ENCODE results near the gene FAIM2.

The FAIM2 gene

GRCh38 chr12:49946086-49946485, 42.4 kb upstream of the FAIM2 start:
- no peak overlapping the region for H3K4me3 ChIP-seq (ENCODE audit: low read depth in 1 of 2, low read length in 2 of 2)
- no peaks in the 10 kb centered on the region for H3K9me3 ChIP-seq (ENCODE audit: control insufficient read depth in 1 of 2, low read length in 2 of 2)
- no peaks in the 10 kb centered on the region for H3K27me3 ChIP-seq (ENCODE audit: low read depth, low read length)
- H3K27ac ChIP-seq (ENCODE audit: low read length), result no peak overlapping the region
- H3K4me1 ChIP-seq (ENCODE audit: control insufficient read depth in 1 of 2, insufficient read depth in 2 of 2, low read length in 2 of 2), result no peaks in the 10 kb centered on the region
- no peaks in the 10 kb centered on the region for H3K36me3 ChIP-seq (ENCODE audit: control insufficient read depth in 1 of 2, insufficient read depth in 2 of 2, low read length in 2 of 2)

DNA sequence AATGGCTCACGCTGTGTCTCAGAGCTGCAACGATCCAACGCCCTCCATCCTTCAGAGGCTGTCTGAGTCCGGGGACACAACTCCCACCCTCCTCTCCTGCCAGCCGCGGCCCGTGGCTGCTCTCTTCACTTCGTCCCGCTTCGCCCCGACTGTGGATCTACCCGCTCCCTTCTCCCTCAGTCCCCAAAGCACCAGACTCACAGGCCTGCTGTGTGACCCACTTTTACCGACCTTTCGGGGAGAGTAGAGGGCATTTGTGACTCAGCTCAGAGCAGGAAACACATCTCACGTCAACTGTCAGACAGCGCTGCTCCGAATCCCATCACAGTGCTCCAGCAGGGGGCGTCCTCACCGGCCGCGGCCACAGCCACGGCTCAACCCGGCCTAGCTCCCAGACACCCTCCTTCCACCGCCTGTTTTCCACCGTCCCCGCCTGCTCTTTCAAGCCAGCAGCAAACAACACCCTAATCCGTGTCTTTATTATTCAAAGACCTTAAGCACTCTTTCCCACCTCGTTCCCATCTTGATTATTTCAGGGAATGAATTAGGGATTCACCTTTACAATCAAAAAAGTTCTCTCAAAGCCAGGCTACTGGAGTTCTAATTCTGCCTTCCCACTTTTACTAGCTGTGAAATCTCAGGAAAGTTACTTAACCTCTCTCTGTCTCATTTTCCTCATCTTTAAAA, 41.8 kb upstream of the FAIM2 start:
- Histone ChIP-seq H3K36me3 (ENCODE audit: control insufficient read depth in 1 of 2, insufficient read depth in 2 of 2, low read length in 2 of 2) (no peaks in the 10 kb centered on the region), H3K27ac (ENCODE audit: low read length) (no peak overlapping the region), H3K9me3 (ENCODE audit: control insufficient read depth in 1 of 2, low read length in 2 of 2) (no peaks in the 10 kb centered on the region), H3K4me3 (ENCODE audit: low read depth in 1 of 2, low read length in 2 of 2) (peak overlapping the region; percentile 40 to 45), H3K4me1 (ENCODE audit: control insufficient read depth in 1 of 2, insufficient read depth in 2 of 2, low read length in 2 of 2) (no peaks in the 10 kb centered on the region), H3K27me3 (ENCODE audit: low read depth, low read length) (no peaks in the 10 kb centered on the region)

DNA sequence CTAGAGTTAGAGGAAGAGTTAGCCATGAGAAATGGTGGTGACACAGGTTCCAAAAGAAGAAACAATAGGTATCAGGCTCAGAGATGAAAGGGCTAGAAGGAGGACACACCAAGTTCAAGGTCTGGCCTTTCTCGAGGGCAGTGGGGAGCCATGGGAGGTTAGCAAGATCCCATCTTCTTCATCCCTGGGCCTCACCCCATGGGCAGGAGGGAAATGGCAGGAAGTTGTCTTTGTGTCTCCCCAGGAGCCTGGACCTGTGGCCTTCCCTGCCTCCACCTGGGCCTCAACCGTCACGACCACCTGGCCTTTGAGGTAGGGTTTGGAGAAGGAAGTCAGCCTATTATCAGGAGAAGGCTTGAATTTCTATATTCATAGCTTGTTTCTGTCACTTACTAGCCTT, 41.0 kb upstream of the FAIM2 start:
- Histone ChIP-seq H3K27ac (ENCODE audit: low read length) (no peak overlapping the region), H3K9me3 (ENCODE audit: control insufficient read depth in 1 of 2, low read length in 2 of 2) (no peaks in the 10 kb centered on the region), H3K27me3 (ENCODE audit: low read depth, low read length) (no peaks in the 10 kb centered on the region), H3K4me1 (ENCODE audit: control insufficient read depth in 1 of 2, insufficient read depth in 2 of 2, low read length in 2 of 2) (no peaks in the 10 kb centered on the region), H3K36me3 (ENCODE audit: control insufficient read depth in 1 of 2, insufficient read depth in 2 of 2, low read length in 2 of 2) (no peaks in the 10 kb centered on the region), H3K4me3 (ENCODE audit: low read depth in 1 of 2, low read length in 2 of 2) (no peak overlapping the region)

- Histone ChIP-seq H3K27me3 (ENCODE audit: low read depth, low read length) (no peaks in the 10 kb centered on the region), H3K36me3 (ENCODE audit: control insufficient read depth in 1 of 2, insufficient read depth in 2 of 2, low read length in 2 of 2) (no peaks in the 10 kb centered on the region), H3K9me3 (ENCODE audit: control insufficient read depth in 1 of 2, low read length in 2 of 2) (no peaks in the 10 kb centered on the region), H3K4me3 (ENCODE audit: low read depth in 1 of 2, low read length in 2 of 2) (no peak overlapping the region), H3K27ac (ENCODE audit: low read length) (no peak overlapping the region), H3K4me1 (ENCODE audit: control insufficient read depth in 1 of 2, insufficient read depth in 2 of 2, low read length in 2 of 2) (no peaks in the 10 kb centered on the region)
Observed at GRCh38 chr12:49944046-49944445, 40.3 kb upstream of the FAIM2 start.

DNA sequence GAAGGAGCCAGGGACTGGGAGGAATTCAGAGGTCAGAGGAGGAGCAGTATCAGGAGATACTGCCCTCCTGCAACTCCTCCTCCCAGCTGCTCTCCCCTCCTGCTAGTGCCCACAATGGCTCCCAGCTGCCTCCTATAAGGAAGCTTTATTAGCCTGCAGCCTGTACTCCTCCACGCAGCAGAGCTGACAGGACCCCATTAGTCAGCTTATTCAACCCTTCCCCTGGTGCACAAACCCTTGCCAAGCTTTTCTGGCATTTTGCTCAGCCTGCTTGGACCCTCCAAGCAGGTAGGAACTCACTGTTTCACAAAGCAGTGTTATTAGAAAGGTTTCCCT, 39.9 kb upstream of the FAIM2 start:
- Histone ChIP-seq H3K36me3 (ENCODE audit: control insufficient read depth in 1 of 2, insufficient read depth in 2 of 2, low read length in 2 of 2) (no peaks in the 10 kb centered on the region), H3K4me3 (ENCODE audit: low read depth in 1 of 2, low read length in 2 of 2) (no peak overlapping the region), H3K27ac (ENCODE audit: low read length) (no peak overlapping the region), H3K4me1 (ENCODE audit: control insufficient read depth in 1 of 2, insufficient read depth in 2 of 2, low read length in 2 of 2) (no peaks in the 10 kb centered on the region), H3K27me3 (ENCODE audit: low read depth, low read length) (no peaks in the 10 kb centered on the region), H3K9me3 (ENCODE audit: control insufficient read depth in 1 of 2, low read length in 2 of 2) (no peaks in the 10 kb centered on the region)

GRCh38 chr12:49942921-49943624, 39.4 kb upstream of the FAIM2 start:
- Histone ChIP-seq H3K27me3 (ENCODE audit: low read depth, low read length) (no peaks in the 10 kb centered on the region), H3K9me3 (ENCODE audit: control insufficient read depth in 1 of 2, low read length in 2 of 2) (no peaks in the 10 kb centered on the region), H3K27ac (ENCODE audit: low read length) (no peak overlapping the region), H3K4me3 (ENCODE audit: low read depth in 1 of 2, low read length in 2 of 2) (no peak overlapping the region), H3K36me3 (ENCODE audit: control insufficient read depth in 1 of 2, insufficient read depth in 2 of 2, low read length in 2 of 2) (no peaks in the 10 kb centered on the region), H3K4me1 (ENCODE audit: control insufficient read depth in 1 of 2, insufficient read depth in 2 of 2, low read length in 2 of 2) (no peaks in the 10 kb centered on the region)

DNA sequence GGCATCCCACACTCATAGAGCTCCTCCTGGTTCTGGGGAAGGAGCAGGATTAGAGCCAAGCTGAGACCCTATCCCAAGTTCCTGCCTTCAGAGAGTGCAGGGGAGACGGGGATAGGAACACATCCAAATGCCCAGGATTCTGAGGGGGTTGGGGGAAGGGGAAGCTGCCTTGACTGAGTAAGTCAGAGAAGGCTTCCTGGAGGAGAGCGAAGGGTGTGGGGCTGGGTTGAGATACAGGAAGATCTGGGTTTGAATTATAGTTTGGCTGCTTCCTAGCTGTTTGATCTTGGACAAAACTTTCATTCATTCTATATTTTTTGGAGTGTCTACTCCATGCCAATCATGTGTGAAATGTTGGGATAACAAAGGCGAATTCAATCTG, 38.8 kb upstream of the FAIM2 start:
- Histone ChIP-seq H3K4me1 (ENCODE audit: control insufficient read depth in 1 of 2, insufficient read depth in 2 of 2, low read length in 2 of 2) (no peaks in the 10 kb centered on the region), H3K27ac (ENCODE audit: low read length) (no peak overlapping the region), H3K4me3 (ENCODE audit: low read depth in 1 of 2, low read length in 2 of 2) (no peak overlapping the region), H3K9me3 (ENCODE audit: control insufficient read depth in 1 of 2, low read length in 2 of 2) (no peaks in the 10 kb centered on the region), H3K27me3 (ENCODE audit: low read depth, low read length) (no peaks in the 10 kb centered on the region), H3K36me3 (ENCODE audit: control insufficient read depth in 1 of 2, insufficient read depth in 2 of 2, low read length in 2 of 2) (no peaks in the 10 kb centered on the region)

DNA sequence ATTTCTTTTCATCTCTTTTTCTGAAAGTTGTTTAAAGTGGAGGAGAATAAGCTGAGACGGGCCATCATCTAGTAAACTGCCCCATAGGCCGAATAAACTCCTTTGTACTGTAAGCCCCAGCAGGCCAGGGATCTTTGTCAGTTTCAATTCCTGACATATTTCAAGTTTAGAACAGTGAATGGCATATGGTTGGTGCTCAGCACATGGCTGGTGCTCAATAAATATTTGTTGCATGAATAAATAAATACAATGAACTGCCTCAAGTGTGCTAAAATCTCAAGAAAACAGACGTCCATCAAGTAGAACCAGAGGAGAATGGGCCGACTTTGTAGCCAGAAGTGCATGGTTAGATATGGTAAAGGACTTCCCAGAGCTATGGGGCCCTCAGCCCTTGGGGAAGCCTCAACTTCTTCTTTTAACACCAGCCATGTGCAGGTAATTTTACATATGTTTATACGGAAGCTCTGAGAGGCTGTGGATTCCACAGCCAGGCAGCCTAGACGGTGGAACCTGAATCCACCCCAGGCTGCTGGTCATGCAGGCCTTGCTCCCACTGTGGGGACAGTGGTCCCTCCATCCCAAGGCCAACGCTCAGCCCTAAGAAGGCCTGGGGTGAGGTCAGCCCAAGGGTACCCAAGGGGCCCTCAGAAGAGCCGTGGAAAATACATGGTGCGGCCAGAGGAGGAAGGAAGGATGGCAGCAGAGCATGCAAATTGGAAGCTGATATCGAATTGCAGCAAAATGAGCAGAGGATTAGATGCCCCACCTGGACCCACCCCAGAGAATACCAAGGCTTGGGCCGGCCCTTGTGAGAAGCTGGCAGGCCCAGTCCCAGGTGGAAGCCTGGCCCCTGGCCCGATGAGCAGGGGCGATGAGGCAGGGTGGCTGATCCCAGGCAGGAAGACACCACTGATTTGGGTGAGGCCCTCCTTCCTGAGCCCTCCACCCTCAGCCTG, 38.1 kb upstream of the FAIM2 start:
- Histone ChIP-seq H3K9me3 (ENCODE audit: control insufficient read depth in 1 of 2, low read length in 2 of 2) (no peaks in the 10 kb centered on the region), H3K4me1 (ENCODE audit: control insufficient read depth in 1 of 2, insufficient read depth in 2 of 2, low read length in 2 of 2) (no peaks in the 10 kb centered on the region), H3K27ac (ENCODE audit: low read length) (no peak overlapping the region), H3K36me3 (ENCODE audit: control insufficient read depth in 1 of 2, insufficient read depth in 2 of 2, low read length in 2 of 2) (no peaks in the 10 kb centered on the region), H3K4me3 (ENCODE audit: low read depth in 1 of 2, low read length in 2 of 2) (no peak overlapping the region), H3K27me3 (ENCODE audit: low read depth, low read length) (no peaks in the 10 kb centered on the region)

- H3K27ac ChIP-seq (ENCODE audit: low read length), result no peak overlapping the region
- H3K36me3 ChIP-seq (ENCODE audit: control insufficient read depth in 1 of 2, insufficient read depth in 2 of 2, low read length in 2 of 2), result no peaks in the 10 kb centered on the region
- no peaks in the 10 kb centered on the region for H3K27me3 ChIP-seq (ENCODE audit: low read depth, low read length)
- no peak overlapping the region for H3K4me3 ChIP-seq (ENCODE audit: low read depth in 1 of 2, low read length in 2 of 2)
- no peaks in the 10 kb centered on the region for H3K4me1 ChIP-seq (ENCODE audit: control insufficient read depth in 1 of 2, insufficient read depth in 2 of 2, low read length in 2 of 2)
- no peaks in the 10 kb centered on the region for H3K9me3 ChIP-seq (ENCODE audit: control insufficient read depth in 1 of 2, low read length in 2 of 2)
Observed at GRCh38 chr12:49939707-49940106, 36.0 kb upstream of the FAIM2 start.

DNA sequence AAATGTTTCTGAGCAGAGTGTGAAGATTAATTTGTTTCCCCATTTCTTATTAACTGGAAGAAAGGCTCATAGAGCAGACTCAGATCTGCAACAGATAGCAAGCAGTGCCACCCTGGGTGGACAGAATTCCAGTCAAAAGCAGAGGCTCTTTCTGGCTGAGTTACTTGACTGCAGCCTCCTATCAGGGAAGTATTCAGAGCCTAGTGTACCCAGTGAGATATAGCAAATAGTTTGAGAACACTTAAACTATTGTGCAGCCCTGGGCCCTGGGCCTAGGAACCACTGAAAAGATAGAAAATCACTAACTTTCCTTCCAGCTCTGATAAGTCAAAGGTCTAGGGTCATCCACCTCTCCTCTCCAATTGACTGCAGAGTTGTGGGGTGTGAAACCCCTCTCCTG, 35.6 kb upstream of the FAIM2 start:
- Histone ChIP-seq H3K9me3 (ENCODE audit: control insufficient read depth in 1 of 2, low read length in 2 of 2) (no peaks in the 10 kb centered on the region), H3K4me1 (ENCODE audit: control insufficient read depth in 1 of 2, insufficient read depth in 2 of 2, low read length in 2 of 2) (no peaks in the 10 kb centered on the region), H3K36me3 (ENCODE audit: control insufficient read depth in 1 of 2, insufficient read depth in 2 of 2, low read length in 2 of 2) (no peaks in the 10 kb centered on the region), H3K27ac (ENCODE audit: low read length) (no peak overlapping the region), H3K4me3 (ENCODE audit: low read depth in 1 of 2, low read length in 2 of 2) (no peak overlapping the region), H3K27me3 (ENCODE audit: low read depth, low read length) (no peaks in the 10 kb centered on the region)

DNA sequence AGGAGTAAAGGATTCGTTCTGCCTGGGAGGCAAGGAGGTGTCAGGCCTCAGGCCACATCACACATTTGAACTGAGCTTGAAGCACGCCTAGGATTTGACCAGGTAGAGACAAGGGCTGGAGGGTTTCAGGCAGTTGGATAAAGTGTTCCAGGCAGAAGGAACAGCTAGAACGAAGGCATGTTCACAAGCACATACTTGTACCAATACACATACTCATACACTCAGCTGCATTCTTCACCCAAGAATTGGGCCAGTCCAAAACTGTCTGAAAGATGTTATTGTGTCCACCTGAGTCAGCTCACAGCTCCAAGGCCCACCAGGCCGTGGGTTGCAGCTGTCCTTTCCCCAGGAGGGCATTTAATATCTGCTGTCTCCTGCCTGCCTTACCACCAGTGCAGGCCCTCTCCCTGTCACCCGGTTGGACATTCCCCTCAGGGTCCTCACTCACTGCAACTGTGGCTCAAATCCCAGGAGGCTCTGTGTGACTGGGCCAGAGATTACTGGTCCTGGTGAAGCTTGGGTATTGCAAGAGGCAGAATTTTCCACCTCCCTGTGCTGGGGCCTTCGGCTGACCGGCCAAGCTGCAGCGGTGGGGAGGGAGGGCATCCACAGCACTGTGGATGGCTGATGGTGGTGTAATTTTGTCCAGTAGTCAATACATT, 34.1 kb upstream of the FAIM2 start:
- Histone ChIP-seq H3K4me3 (ENCODE audit: low read depth in 1 of 2, low read length in 2 of 2) (no peak overlapping the region), H3K27ac (ENCODE audit: low read length) (no peak overlapping the region), H3K36me3 (ENCODE audit: control insufficient read depth in 1 of 2, insufficient read depth in 2 of 2, low read length in 2 of 2) (no peaks in the 10 kb centered on the region), H3K4me1 (ENCODE audit: control insufficient read depth in 1 of 2, insufficient read depth in 2 of 2, low read length in 2 of 2) (no peaks in the 10 kb centered on the region), H3K9me3 (ENCODE audit: control insufficient read depth in 1 of 2, low read length in 2 of 2) (no peaks in the 10 kb centered on the region), H3K27me3 (ENCODE audit: low read depth, low read length) (no peaks in the 10 kb centered on the region)
